MCF 10A (cell line): Measurements from ENCODE around the gene PPP2R3C. TPM values are rescaled to one million over a fixed set of nuclear protein-coding genes. Genes with fewer than 3 reads are reported as not detected.

ENCODE experiments used
- BruUV-seq: library from RNA; stranded (reverse); fragments of 400-500 nt; replicated peaks from 2 replicates; lab custom pipeline; 2021; lab: Mats Ljungman, UMichigan
- CTCF ChIA-PET: fragments of 300-600 bp; sonication (Branson Sonifier 250); formaldehyde crosslinking; extraction: SDS; loops from one replicate; lab custom pipeline; 2021; ENCODE audit warnings: antibody characterized with exemption, inconsistent platforms; lab: Yijun Ruan, JAX
- POLR2A ChIA-PET: fragments of 300-600, 350-650 bp; sonication (Branson Sonifier 250); formaldehyde crosslinking; extraction: SDS; loops from one replicate; lab custom pipeline; 2020; ENCODE audit warnings: antibody characterized with exemption, inconsistent platforms; lab: Yijun Ruan, JAX
- DNase-seq: peaks from one replicate; pipeline ENCODE4 v3.0.0-alpha.2; 2018; ENCODE audit not compliant: unreplicated experiment
- H3K27ac Mint-ChIP-seq: one replicate; pipeline ENCODE4 v1.8.0; 2022; ENCODE audit warnings: mild to moderate bottlenecking, low read depth, mixed read lengths; ENCODE audit not compliant: unreplicated experiment
- H3K27me3 Mint-ChIP-seq: one replicate; pipeline ENCODE4 v1.8.0; 2022; ENCODE audit warnings: mixed read lengths; ENCODE audit not compliant: insufficient read depth, unreplicated experiment
- H3K36me3 Mint-ChIP-seq: one replicate; pipeline ENCODE4 v1.8.0; 2022; ENCODE audit warnings: mild to moderate bottlenecking, moderate library complexity, mixed read lengths; ENCODE audit not compliant: insufficient read depth, unreplicated experiment
- H3K4me1 Mint-ChIP-seq: one replicate; pipeline ENCODE4 v1.8.0; 2022; ENCODE audit warnings: mixed read lengths; ENCODE audit not compliant: insufficient read depth, unreplicated experiment
- H3K4me3 Mint-ChIP-seq: one replicate; pipeline ENCODE4 v1.8.0; 2022; ENCODE audit warnings: mild to moderate bottlenecking, moderate library complexity, mixed read lengths; ENCODE audit not compliant: unreplicated experiment
- H3K9me3 Mint-ChIP-seq: one replicate; pipeline ENCODE4 v1.8.0; 2022; ENCODE audit warnings: mixed read lengths; ENCODE audit not compliant: unreplicated experiment
- CTCF ChIP-seq: fragments of 200-600 bp; IDR thresholded peaks from one replicate; pipeline ENCODE4 v1.8.0; 2022; ENCODE audit warnings: antibody characterized with exemption, mild to moderate bottlenecking; ENCODE audit not compliant: unreplicated experiment
- intact Hi-C: fragments of 100-400 bp; cut with micrococcal nuclease; formaldehyde crosslinking; loops from 2 replicates; pipeline ENCODE4 v1.14.1; 2022
- total RNA-seq: library from RNA; stranded (reverse); gene quantifications from 2 replicates; pipeline ENCODE4 v1.2.3, GENCODE V29; 2022

PPP2R3C gene
- total RNA-seq, 1 experiment from 2014 or later: 21.6 TPM

- no peaks in the 10 kb centered on the region for H3K27me3 Mint-ChIP-seq
- no peak for DNase-seq
- TF ChIP-seq CTCF: no peak
- POLR2A ChIA-PET: interaction anchor here (0.6 to 1.3 kb wide), 3 partner anchors 12 to 261 kb away, joined by 3 to 6 read pairs (median 3); partner anchors contain the start of gene NFKBIA
- peaks cover 48% of the 10 kb centered on the region for H3K36me3 Mint-ChIP-seq
- CTCF ChIA-PET: interaction anchor here (0.8 to 5.1 kb wide), 4 partner anchors 21 to 277 kb away, joined by 3 to 92 read pairs (median 14); no protein-coding TSS in a partner anchor
- no peak overlapping the region for H3K27ac Mint-ChIP-seq
- H3K9me3 Mint-ChIP-seq: no peaks in the 10 kb centered on the region
- H3K4me1 Mint-ChIP-seq: peaks cover 5% of the 10 kb centered on the region
- intact Hi-C loops: loop anchor here (5.0 kb wide), 1 partner anchor 83 kb away; no protein-coding TSS in a partner anchor
- BruUV-seq: no TSS peak
- no peak overlapping the region for H3K4me3 Mint-ChIP-seq
Measured at GRCh38 chr14:35144029-35144428, 22.2 kb upstream of the PPP2R3C start.

- no TSS peak for BruUV-seq
- no peak overlapping the region for H3K4me3 Mint-ChIP-seq
- no peak overlapping the region for H3K27ac Mint-ChIP-seq
- TF ChIP-seq CTCF: peak; percentile 19
- CTCF ChIA-PET: interaction anchor here (0.6 to 5.1 kb wide), 19 partner anchors 9 to 548 kb away, joined by 3 to 92 read pairs (median 4); partner anchors contain the start of gene NFKBIA
- POLR2A ChIA-PET: interaction anchor here (0.8 to 2.4 kb wide), 6 partner anchors 17 to 270 kb away, joined by 3 to 10 read pairs (median 4); partner anchors contain the start of genes NFKBIA, PPP2R3C and PSMA6
- intact Hi-C loops: loop anchor here (1.0 to 5.0 kb wide), 4 partner anchors 74 to 272 kb away; no protein-coding TSS in a partner anchor
- DNase-seq: no peak
- H3K4me1 Mint-ChIP-seq: peaks cover 4% of the 10 kb centered on the region
- no peaks in the 10 kb centered on the region for H3K27me3 Mint-ChIP-seq
- peaks cover 27% of the 10 kb centered on the region for H3K36me3 Mint-ChIP-seq
- H3K9me3 Mint-ChIP-seq: no peaks in the 10 kb centered on the region
Measured at GRCh38 chr14:35140718-35141581, 19.2 kb upstream of the PPP2R3C start.

GRCh38 chr14:35138585-35138984, 16.8 kb upstream of the PPP2R3C start:
- intact Hi-C loops: no loop called here
- POLR2A ChIA-PET: interaction anchor here (0.9 kb wide), 1 partner anchor 92 kb away, joined by 3 read pairs; the partner anchor contains the start of gene FAM177A1
- Mint-ChIP-seq H3K9me3 (no peaks in the 10 kb centered on the region), H3K36me3 (peaks cover 35% of the 10 kb centered on the region), H3K27ac (no peak overlapping the region), H3K27me3 (no peaks in the 10 kb centered on the region), H3K4me3 (no peak overlapping the region), H3K4me1 (peaks cover 14% of the 10 kb centered on the region)
- CTCF ChIA-PET: interaction anchor here (0.6 to 1.1 kb wide), 2 partner anchors 275 to 458 kb away, joined by 4 read pairs; no protein-coding TSS in a partner anchor
- BruUV-seq: no TSS peak
- DNase-seq: no peak
- TF ChIP-seq CTCF: no peak
